DMS79 treated with DMSO at 0.1 percent for 48 hours (cell line): ENCODE measurements around the gene ABLIM2.

Source experiments
- DNase-seq: peaks from one replicate; lab custom pipeline; 2025; lab: John Stamatoyannopoulos, UW

Gene ABLIM2

GRCh38 chr4:7983296-7983695 lies 175.3 kb downstream of the ABLIM2 start:
- DNase-seq: no peak

GRCh38 chr4:7981738-7982394 lies 176.7 kb downstream of the ABLIM2 start:
- peak; percentile 3 for DNase-seq

GRCh38 chr4:7980036-7980435 lies 178.6 kb downstream of the ABLIM2 start:
- DNase-seq: no peak

- DNase-seq: no peak
Measured at GRCh38 chr4:7979652-7979968, 179.0 kb downstream of the ABLIM2 start.

GRCh38 chr4:7978907-7979651 lies 179.5 kb downstream of the ABLIM2 start:
- no peak for DNase-seq

DNA sequence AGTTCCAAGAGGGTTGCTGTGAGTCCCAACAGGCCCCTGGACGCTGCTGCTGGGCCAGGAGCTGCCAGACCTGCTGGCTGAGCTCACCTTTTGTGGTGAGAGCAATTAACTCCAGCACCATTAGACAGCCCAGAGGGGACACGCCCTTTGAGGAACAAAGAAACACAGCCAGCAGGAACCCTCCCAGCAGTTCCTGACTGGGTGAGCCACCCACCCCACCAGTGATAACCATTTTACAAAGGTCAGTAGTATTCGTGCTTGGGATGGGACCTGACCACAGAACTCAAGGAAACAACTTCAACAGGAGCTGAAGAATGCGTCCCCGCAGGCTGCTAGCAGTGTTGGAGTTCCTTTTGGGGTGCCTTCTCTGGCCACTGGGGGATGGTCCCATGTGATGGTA lies 180.1 kb downstream of the ABLIM2 start:
- DNase-seq: peak; percentile 39

GRCh38 chr4:7976634-7977033 lies 182.0 kb downstream of the ABLIM2 start:
- no peak for DNase-seq

GRCh38 chr4:7976025-7976424 lies 182.6 kb downstream of the ABLIM2 start:
- DNase-seq: no peak

DNA sequence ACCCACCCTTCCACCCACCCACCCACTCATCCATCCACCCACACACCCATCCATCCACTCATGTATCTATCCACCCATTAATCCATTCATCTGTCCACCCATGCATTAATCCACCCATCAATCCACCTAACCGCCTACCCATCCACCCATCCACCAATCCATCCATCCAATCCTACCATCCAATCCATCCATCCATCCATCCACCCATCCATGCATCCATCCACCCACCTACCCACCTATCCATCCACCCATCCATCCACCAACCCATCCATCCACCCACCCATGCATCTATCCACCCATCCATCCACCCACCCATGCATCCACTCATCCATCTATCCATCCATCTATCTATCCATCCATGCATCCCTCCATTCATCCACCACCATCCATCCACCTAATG lies 184.2 kb downstream of the ABLIM2 start:
- DNase-seq: no peak

DNA sequence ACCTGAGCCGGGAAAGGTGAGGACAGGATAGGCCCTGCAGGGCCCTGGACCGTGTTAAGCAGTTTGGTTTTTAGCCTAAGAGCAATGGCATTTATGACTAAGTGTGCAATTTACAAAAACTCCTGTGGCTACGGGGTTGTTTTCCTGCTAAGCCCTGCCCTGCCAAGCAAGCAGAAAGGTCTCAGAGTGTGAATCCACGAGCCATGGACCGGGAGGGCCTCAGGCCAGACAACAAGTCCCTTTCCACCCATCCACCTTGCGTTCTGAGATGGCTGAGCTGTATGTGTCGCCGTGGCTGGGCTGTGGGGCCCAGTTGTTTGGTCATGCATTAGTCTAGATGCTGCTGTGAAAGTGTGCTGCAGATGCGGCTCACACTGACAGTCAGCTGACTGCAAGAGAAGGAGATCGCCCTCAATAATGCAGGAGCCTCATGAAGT lies 185.1 kb downstream of the ABLIM2 start:
- DNase-seq: no peak

DNA sequence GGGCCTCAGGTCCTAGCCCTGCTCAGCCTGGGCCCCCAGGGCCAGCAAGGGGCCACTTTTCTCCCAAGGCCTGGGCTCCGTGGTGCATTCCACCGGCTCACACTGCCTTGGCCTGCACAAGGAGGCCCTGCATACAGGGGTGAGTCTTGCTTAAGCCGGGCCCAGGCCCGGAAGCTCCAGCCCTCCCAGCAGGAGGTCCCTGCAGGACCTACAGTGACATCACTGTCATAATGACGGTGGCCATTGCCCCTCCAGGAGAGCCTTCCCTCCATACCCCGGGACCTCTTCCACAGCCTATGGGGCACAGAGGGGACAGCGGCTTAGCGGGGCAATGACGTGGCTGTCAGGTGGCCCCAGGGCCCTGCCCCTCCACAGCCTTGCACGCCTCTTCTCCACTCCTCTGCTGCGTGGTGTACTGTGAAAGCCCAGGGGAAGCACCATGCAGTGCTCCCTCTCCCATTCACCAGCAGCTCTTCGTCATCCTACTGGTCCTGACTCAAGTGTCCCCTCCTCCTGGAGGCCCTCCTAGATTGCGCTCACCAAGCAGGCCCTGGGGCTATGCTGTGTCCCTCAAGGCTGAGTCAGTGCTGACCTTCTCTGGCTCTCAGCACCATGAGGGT lies 186.6 kb downstream of the ABLIM2 start:
- no peak for DNase-seq

DNA sequence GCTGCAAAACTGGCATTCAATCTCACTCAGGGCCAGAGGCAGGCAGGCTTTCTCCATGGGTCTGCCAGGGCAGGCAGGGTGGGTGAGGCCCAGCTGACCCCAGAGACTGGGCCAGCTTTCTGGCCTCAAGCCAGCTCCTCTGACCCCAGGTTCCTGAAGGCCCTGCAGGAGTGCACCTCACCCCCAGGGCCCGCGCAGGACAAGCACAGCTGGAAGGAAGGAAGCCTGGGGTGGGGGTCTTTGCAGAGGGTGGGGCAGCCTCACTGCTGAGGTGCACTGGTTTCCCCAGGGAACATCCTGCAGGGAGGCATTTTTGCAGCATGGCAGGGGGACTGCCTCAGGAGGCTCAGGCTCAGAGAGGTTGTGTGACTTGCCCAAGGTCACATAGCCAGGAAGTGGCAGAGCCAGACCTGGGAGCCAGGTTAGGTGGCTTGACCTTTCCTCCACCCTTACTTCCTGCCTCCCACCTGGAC lies 187.4 kb downstream of the ABLIM2 start:
- DNase-seq: no peak

- DNase-seq: no peak
Measured at GRCh38 chr4:7970361-7970946, 188.2 kb downstream of the ABLIM2 start.

GRCh38 chr4:7968262-7968896 lies 190.2 kb downstream of the ABLIM2 start:
- no peak for DNase-seq

GRCh38 chr4:7967501-7968261 lies 190.9 kb downstream of the ABLIM2 start:
- no peak for DNase-seq

- DNase-seq: no peak
Measured at GRCh38 chr4:7967063-7967440, 191.6 kb downstream of the ABLIM2 start.

GRCh38 chr4:7966281-7967062 lies 192.1 kb downstream of the ABLIM2 start:
- DNase-seq: no peak

DNA sequence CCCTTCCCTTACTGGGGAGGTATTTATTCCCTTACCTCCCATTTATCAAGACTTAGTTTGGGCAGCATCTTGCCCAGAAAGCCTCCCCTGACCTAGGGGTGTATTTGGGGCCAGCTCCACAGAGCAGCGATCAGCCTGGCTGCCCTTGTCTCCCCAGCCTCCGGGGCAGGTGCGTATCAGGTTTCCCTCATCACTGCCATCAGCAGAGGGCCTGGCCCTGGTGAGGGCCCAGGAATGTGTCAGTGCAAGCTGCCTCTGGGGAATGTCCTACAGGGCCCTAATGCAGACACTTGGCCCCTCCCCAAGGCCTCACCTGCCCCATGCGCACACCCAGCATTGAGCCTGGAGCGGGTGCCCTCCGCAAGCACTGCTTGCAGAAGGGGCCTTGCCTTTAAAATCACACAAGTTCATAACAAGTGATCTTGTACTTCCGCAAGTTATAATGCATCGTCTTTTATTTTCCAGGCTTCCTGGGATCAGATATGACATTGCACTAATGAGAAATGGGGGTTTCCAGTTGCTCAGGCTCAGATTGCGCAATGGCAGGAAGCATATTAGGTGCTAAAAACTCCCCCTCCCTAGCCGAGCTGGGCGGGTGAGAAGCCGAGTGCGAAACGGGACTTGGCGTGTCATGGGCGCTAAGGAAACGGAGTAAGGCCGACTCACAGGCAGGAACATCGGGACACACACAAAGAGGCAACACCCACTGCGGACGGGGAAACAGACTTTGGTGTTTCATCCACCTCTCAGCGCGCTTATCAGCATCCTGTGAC lies 193.5 kb downstream of the ABLIM2 start:
- no peak for DNase-seq

DNA sequence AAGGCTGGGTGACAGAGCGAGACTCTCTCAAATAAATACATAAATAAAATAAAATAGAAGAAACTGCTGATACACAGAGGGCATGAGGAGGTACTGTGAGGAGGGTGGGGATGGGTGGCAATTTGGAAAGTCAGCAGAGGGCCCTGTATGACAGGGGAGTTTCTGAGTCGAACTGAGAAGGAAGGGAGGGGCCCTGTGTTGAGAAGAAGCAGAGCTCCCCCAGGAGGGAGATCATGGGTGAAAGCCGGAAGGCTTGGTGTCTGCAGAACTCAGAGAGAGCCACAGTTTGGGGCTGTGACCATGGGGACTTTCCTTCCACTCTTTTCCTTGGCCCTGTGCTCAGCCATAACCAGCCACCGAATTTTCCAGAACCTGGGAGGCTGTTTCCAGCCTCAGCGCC lies 194.2 kb downstream of the ABLIM2 start:
- no peak for DNase-seq

- no peak for DNase-seq
Measured at GRCh38 chr4:7963691-7964090, 194.9 kb downstream of the ABLIM2 start.
